Natural killer cell (primary cell): Measurements from ENCODE around the gene CAMK2N2. TPM values are rescaled to one million over a fixed set of nuclear protein-coding genes. Genes with fewer than 3 reads are reported as not detected.

ENCODE experiments used
- ATAC-seq, 3 donors: fragments of 150-1000 bp in 2 of 3; fragments of 200-7000 bp in 1 of 3; cut with Tn5 transposase; 1 replicate in 1 of 3; 2 replicates in 2 of 3; pipeline ENCODE4 v1.10.0; 2021; ENCODE audit warnings: mild to moderate bottlenecking in 2 of 3, moderate library complexity in 2 of 3
- DNase-seq, 2 donors: peaks; one replicate each; pipeline versions ENCODE4 v3.0.0 to v3.0.0-alpha.2; 2013 to 2021; ENCODE audit warnings: mixed read lengths in 1 of 2
- H3K27ac ChIP-seq: one replicate; pipeline ENCODE4 v1.5.1; 2013; ENCODE audit warnings: mild to moderate bottlenecking, low read length
- H3K27me3 ChIP-seq: one replicate; pipeline ENCODE4 v1.6.1; 2013; ENCODE audit warnings: low read length; ENCODE audit not compliant: control insufficient read depth, insufficient read depth
- H3K36me3 ChIP-seq: one replicate; pipeline ENCODE4 v1.6.1; 2013; ENCODE audit warnings: low read length; ENCODE audit not compliant: control insufficient read depth, insufficient read depth
- H3K4me1 ChIP-seq: one replicate; pipeline ENCODE4 v1.6.1; 2013; ENCODE audit warnings: low read length; ENCODE audit not compliant: control insufficient read depth, insufficient read depth
- H3K4me3 ChIP-seq: one replicate; pipeline ENCODE4 v1.5.1; 2013; ENCODE audit warnings: low read length
- H3K9me3 ChIP-seq: one replicate; pipeline ENCODE4 v1.6.1; 2013; ENCODE audit warnings: low read length; ENCODE audit not compliant: control insufficient read depth, insufficient read depth
- H3K27ac Mint-ChIP-seq, 2 donors: one replicate each; pipeline ENCODE4 v1.8.0; 2022; ENCODE audit warnings: mild to moderate bottlenecking in 2 of 2, mixed read lengths in 2 of 2, moderate library complexity in 1 of 2
- H3K27me3 Mint-ChIP-seq, 2 donors: one replicate each; pipeline ENCODE4 v1.8.0; 2022; ENCODE audit warnings: low read depth in 2 of 2, mixed read lengths in 2 of 2
- H3K36me3 Mint-ChIP-seq: one replicate; pipeline ENCODE4 v1.8.0; 2022; ENCODE audit warnings: mixed read lengths
- H3K4me1 Mint-ChIP-seq, 2 donors: one replicate each; pipeline ENCODE4 v1.8.0; 2022; ENCODE audit warnings: mixed read lengths in 2 of 2
- H3K4me3 Mint-ChIP-seq: one replicate; pipeline ENCODE4 v1.8.0; 2022; ENCODE audit warnings: mild to moderate bottlenecking, moderate library complexity, mixed read lengths
- H3K9me3 Mint-ChIP-seq, 2 donors: one replicate each; pipeline ENCODE4 v1.8.0; 2022; ENCODE audit warnings: mixed read lengths in 2 of 2
- CTCF ChIP-seq: fragments of 200-600 bp; IDR thresholded peaks from one replicate; pipeline ENCODE4 v1.8.0; 2022; ENCODE audit warnings: antibody characterized with exemption
- WGBS: methylation state at CpG from one replicate; pipeline ENCODE4 v1.1.7; 2013; ENCODE audit warnings: missing lambda C conversion rate; ENCODE audit not compliant: insufficient coverage; 5-methylcytosine and 5-hydroxymethylcytosine counted together
- intact Hi-C: fragments of 100-400 bp; cut with micrococcal nuclease; formaldehyde crosslinking; loops from one replicate; pipeline ENCODE4 v1.14.2; 2022
- total RNA-seq, 4 donors: library from RNA; stranded (reverse); fragments of 120-200 nt in 1 of 4; gene quantifications; one replicate each; pipeline versions ENCODE4 v1.2.3 to v1.2.4, GENCODE V29; 2013 to 2022

CAMK2N2 gene
- total RNA-seq, 3 donors from 2014 or later (not counting 1 experiment from before 2014, with no cell fraction given), result 0.71 to 0.82 TPM; not detected in 1

GRCh38 chr3:184241141-184241446 is 20.3 kb downstream of the CAMK2N2 start:
- Histone ChIP-seq H3K4me1 (no peaks in the 10 kb centered on the region), H3K36me3 (peaks cover 37% of the 10 kb centered on the region), H3K4me3 (no peak overlapping the region), H3K9me3 (no peaks in the 10 kb centered on the region), H3K27me3 (no peaks in the 10 kb centered on the region), H3K27ac (no peak overlapping the region)
- no peak overlapping the region for H3K4me3 Mint-ChIP-seq
- DNase-seq, result no peak
- H3K27me3 Mint-ChIP-seq, result no peaks in the 10 kb centered on the region
- no peak overlapping the region for H3K27ac Mint-ChIP-seq
- peaks cover 0 to 12% of the 10 kb centered on the region in 2 donors for H3K4me1 Mint-ChIP-seq
- peaks cover 12% of the 10 kb centered on the region for H3K36me3 Mint-ChIP-seq
- H3K9me3 Mint-ChIP-seq, result no peaks in the 10 kb centered on the region
- intact Hi-C loops, result loop anchor here (10.0 kb wide), 2 partner anchors 106 to 346 kb away; partner anchors contain the start of gene EIF2B5
- TF ChIP-seq CTCF, result no peak
- no peak for ATAC-seq
- WGBS, result 80% methylated on average over 17 of the region's 17 CpGs

GRCh38 chr3:184240384-184241140 is 20.8 kb downstream of the CAMK2N2 start:
- no peak for ATAC-seq
- Mint-ChIP-seq H3K27ac (no peak overlapping the region), H3K4me1 (peaks cover 0 to 8% of the 10 kb centered on the region in 2 donors), H3K4me3 (no peak overlapping the region), H3K9me3 (no peaks in the 10 kb centered on the region), H3K27me3 (no peaks in the 10 kb centered on the region), H3K36me3 (peaks cover 12% of the 10 kb centered on the region)
- Histone ChIP-seq H3K4me1 (no peaks in the 10 kb centered on the region), H3K27me3 (no peaks in the 10 kb centered on the region), H3K4me3 (no peak overlapping the region), H3K9me3 (no peaks in the 10 kb centered on the region), H3K27ac (no peak overlapping the region), H3K36me3 (peaks cover 35% of the 10 kb centered on the region)
- intact Hi-C loops, result loop anchor here (10.0 kb wide), 2 partner anchors 106 to 346 kb away; partner anchors contain the start of gene EIF2B5
- TF ChIP-seq CTCF, result no peak
- peak in 1 of 2 donors; percentile 28 for DNase-seq
- WGBS, result 83% methylated on average over 4 of the region's 4 CpGs

GRCh38 chr3:184239708-184240107 is 21.6 kb downstream of the CAMK2N2 start:
- H3K9me3 ChIP-seq, result no peaks in the 10 kb centered on the region
- H3K27ac Mint-ChIP-seq, result peak overlapping the region in 1 of 2 donors; percentile 39
- peaks cover 6% of the 10 kb centered on the region for H3K36me3 Mint-ChIP-seq
- no peak for TF ChIP-seq CTCF
- H3K27me3 Mint-ChIP-seq, result no peaks in the 10 kb centered on the region
- DNase-seq (no peak), ATAC-seq (no peak)
- H3K4me1 Mint-ChIP-seq, result peaks cover 0 to 4% of the 10 kb centered on the region in 2 donors
- intact Hi-C loops, result loop anchor here (10.0 kb wide), 2 partner anchors 105 to 345 kb away; partner anchors contain the start of gene EIF2B5
- no peaks in the 10 kb centered on the region for H3K27me3 ChIP-seq
- no peaks in the 10 kb centered on the region for H3K4me1 ChIP-seq
- WGBS, result 83% methylated on average over 7 of the region's 7 CpGs
- H3K4me3 ChIP-seq, result no peak overlapping the region
- H3K27ac ChIP-seq, result no peak overlapping the region
- H3K9me3 Mint-ChIP-seq, result no peaks in the 10 kb centered on the region
- no peak overlapping the region for H3K4me3 Mint-ChIP-seq
- peaks cover 27% of the 10 kb centered on the region for H3K36me3 ChIP-seq

- H3K27me3 ChIP-seq, result no peaks in the 10 kb centered on the region
- H3K4me3 Mint-ChIP-seq, result no peak overlapping the region
- DNase-seq (no peak), ATAC-seq (no peak)
- H3K36me3 Mint-ChIP-seq, result peaks cover under 1% of the 10 kb centered on the region
- H3K27ac Mint-ChIP-seq, result no peak overlapping the region
- H3K9me3 Mint-ChIP-seq, result no peaks in the 10 kb centered on the region
- H3K27me3 Mint-ChIP-seq, result no peaks in the 10 kb centered on the region
- H3K9me3 ChIP-seq, result no peaks in the 10 kb centered on the region
- no peak overlapping the region for H3K27ac ChIP-seq
- no peaks in the 10 kb centered on the region for H3K4me1 Mint-ChIP-seq
- no peak for TF ChIP-seq CTCF
- no peak overlapping the region for H3K4me3 ChIP-seq
- intact Hi-C loops, result no loop called here
- H3K4me1 ChIP-seq, result no peaks in the 10 kb centered on the region
- 91% methylated on average over 8 of the region's 8 CpGs for WGBS
- peaks cover 22% of the 10 kb centered on the region for H3K36me3 ChIP-seq
These were observed 22.1 kb downstream of the CAMK2N2 start for GRCh38 chr3:184239221-184239620.
